ENCODE measurements around the gene EFCC1. TPM values are rescaled to one million over a fixed set of nuclear protein-coding genes. Genes with fewer than 3 reads are reported as not detected.
"Not testable (repeated sequence)": the region's sequence is repeated elsewhere in the genome, so short reads cannot be mapped to it uniquely, and the experiment has no call there.

The EFCC1 gene
- total RNA-seq, 1 donor from 2014 or later, result 15.9 TPM

- Mint-ChIP-seq H3K27ac (ENCODE audit: unreplicated experiment) (no peak overlapping the region), H3K27me3 (ENCODE audit: unreplicated experiment) (peaks cover 7% of the 10 kb centered on the region)
Observed at GRCh38 chr3:129084501-129084900, 83.4 kb downstream of the EFCC1 start.

GRCh38 chr3:129085165-129085715 lies 84.1 kb downstream of the EFCC1 start:
- Mint-ChIP-seq H3K36me3 (ENCODE audit: low read depth, unreplicated experiment) (no peaks in the 10 kb centered on the region), H3K4me3 (ENCODE audit: unreplicated experiment) (no peak overlapping the region)
- no peak for DNase-seq (ENCODE audit: low spot score)

More at GRCh38 chr3:129084501-129084900, 83.4 kb downstream of the EFCC1 start:
- no peak for DNase-seq (ENCODE audit: low spot score)
- Mint-ChIP-seq H3K4me1 (ENCODE audit: unreplicated experiment) (peaks cover 16% of the 10 kb centered on the region), H3K4me3 (ENCODE audit: unreplicated experiment) (no peak overlapping the region), H3K9me3 (ENCODE audit: unreplicated experiment) (no peaks in the 10 kb centered on the region), H3K36me3 (ENCODE audit: low read depth, unreplicated experiment) (no peaks in the 10 kb centered on the region)
- TF ChIP-seq CTCF (IDR thresholded peaks at IDR 0.05; ENCODE audit: unreplicated experiment), result no peak

GRCh38 chr3:129085818-129086217 lies 84.7 kb downstream of the EFCC1 start:
- Mint-ChIP-seq H3K27ac (ENCODE audit: unreplicated experiment) (no peak overlapping the region), H3K36me3 (ENCODE audit: low read depth, unreplicated experiment) (no peaks in the 10 kb centered on the region), H3K4me3 (ENCODE audit: unreplicated experiment) (no peak overlapping the region), H3K9me3 (ENCODE audit: unreplicated experiment) (no peaks in the 10 kb centered on the region), H3K27me3 (ENCODE audit: unreplicated experiment) (peaks cover 7% of the 10 kb centered on the region), H3K4me1 (ENCODE audit: unreplicated experiment) (peaks cover 16% of the 10 kb centered on the region)
- no peak for TF ChIP-seq CTCF (IDR thresholded peaks at IDR 0.05; ENCODE audit: unreplicated experiment)
- no peak for DNase-seq (ENCODE audit: low spot score)

More at GRCh38 chr3:129085165-129085715, 84.1 kb downstream of the EFCC1 start:
- no peak overlapping the region for H3K27ac Mint-ChIP-seq (ENCODE audit: unreplicated experiment)
- no peak for TF ChIP-seq CTCF (IDR thresholded peaks at IDR 0.05; ENCODE audit: unreplicated experiment)
- H3K9me3 Mint-ChIP-seq (ENCODE audit: unreplicated experiment), result no peaks in the 10 kb centered on the region
- H3K4me1 Mint-ChIP-seq (ENCODE audit: unreplicated experiment), result peaks cover 16% of the 10 kb centered on the region
- peaks cover 7% of the 10 kb centered on the region for H3K27me3 Mint-ChIP-seq (ENCODE audit: unreplicated experiment)

- Mint-ChIP-seq H3K9me3 (ENCODE audit: unreplicated experiment) (no peaks in the 10 kb centered on the region), H3K27ac (ENCODE audit: unreplicated experiment) (no peak overlapping the region)
Observed at GRCh38 chr3:129087138-129087702, 86.1 kb downstream of the EFCC1 start.

GRCh38 chr3:129087904-129088303 lies 86.8 kb downstream of the EFCC1 start:
- H3K4me1 Mint-ChIP-seq (ENCODE audit: unreplicated experiment); H3K27ac Mint-ChIP-seq (ENCODE audit: unreplicated experiment); H3K4me3 Mint-ChIP-seq (ENCODE audit: unreplicated experiment); H3K27me3 Mint-ChIP-seq (ENCODE audit: unreplicated experiment); H3K36me3 Mint-ChIP-seq (ENCODE audit: low read depth, unreplicated experiment); H3K9me3 Mint-ChIP-seq (ENCODE audit: unreplicated experiment): not testable (repeated sequence)
- peak; percentile 61 for DNase-seq (ENCODE audit: low spot score)

More at GRCh38 chr3:129087138-129087702, 86.1 kb downstream of the EFCC1 start:
- Mint-ChIP-seq H3K27me3 (ENCODE audit: unreplicated experiment) (peaks cover 5% of the 10 kb centered on the region), H3K36me3 (ENCODE audit: low read depth, unreplicated experiment) (peaks cover 3% of the 10 kb centered on the region), H3K4me3 (ENCODE audit: unreplicated experiment) (no peak overlapping the region), H3K4me1 (ENCODE audit: unreplicated experiment) (peaks cover 7% of the 10 kb centered on the region)
- no peak for DNase-seq (ENCODE audit: low spot score)
- TF ChIP-seq CTCF (IDR thresholded peaks at IDR 0.05; ENCODE audit: unreplicated experiment), result no peak

GRCh38 chr3:129088312-129088711 lies 87.2 kb downstream of the EFCC1 start:
- not testable (repeated sequence) for H3K4me1 Mint-ChIP-seq (ENCODE audit: unreplicated experiment); DNase-seq (ENCODE audit: low spot score); H3K4me3 Mint-ChIP-seq (ENCODE audit: unreplicated experiment)

More at GRCh38 chr3:129088312-129088711, 87.2 kb downstream of the EFCC1 start:
- not testable (repeated sequence) for H3K9me3 Mint-ChIP-seq (ENCODE audit: unreplicated experiment); H3K27me3 Mint-ChIP-seq (ENCODE audit: unreplicated experiment); H3K36me3 Mint-ChIP-seq (ENCODE audit: low read depth, unreplicated experiment); H3K27ac Mint-ChIP-seq (ENCODE audit: unreplicated experiment)
